Kidney epithelial cell (primary cell): ENCODE measurements around the gene CASP6. TPM values are rescaled to one million over a fixed set of nuclear protein-coding genes. Genes with fewer than 3 reads are reported as not detected.

Source experiments
- DNase-seq: peaks from one replicate; pipeline ENCODE4 v3.0.0-alpha.2; 2010; ENCODE audit warnings: low read depth
- H3K27me3 ChIP-seq: 2 replicates; pipeline ENCODE4 v1.6.0; 2011; ENCODE audit warnings: low read length; ENCODE audit not compliant: control insufficient read depth, insufficient read depth
- H3K36me3 ChIP-seq: 2 replicates; pipeline ENCODE4 v1.5.1; 2011; ENCODE audit warnings: low read length; ENCODE audit not compliant: control insufficient read depth, insufficient read depth
- H3K4me3 ChIP-seq: 2 replicates; pipeline ENCODE4 v1.5.1; 2011; ENCODE audit warnings: low read depth, mild to moderate bottlenecking, control low read depth, low read length
- CTCF ChIP-seq: IDR thresholded peaks from 2 replicates; pipeline ENCODE4 v1.5.1; 2011; ENCODE audit warnings: mild to moderate bottlenecking, moderate library complexity, low read length, control low read depth, inconsistent platforms; ENCODE audit not compliant: insufficient read depth, poor library complexity, severe bottlenecking
- total RNA-seq: library from RNA; depleted of rRNA; stranded (reverse); fragments of >200 nt; gene quantifications from 2 replicates; pipeline ENCODE4 v1.2.3, GENCODE V29; 2015

Gene CASP6
- total RNA-seq, 1 donor from 2014 or later: 53.6 TPM

GRCh38 chr4:109698656-109699055 is 4.6 kb downstream of the CASP6 start:
- Histone ChIP-seq H3K27me3 (no peaks in the 10 kb centered on the region), H3K4me3 (no peak overlapping the region), H3K36me3 (no peaks in the 10 kb centered on the region)
- TF ChIP-seq CTCF: no peak
- no peak for DNase-seq

DNA sequence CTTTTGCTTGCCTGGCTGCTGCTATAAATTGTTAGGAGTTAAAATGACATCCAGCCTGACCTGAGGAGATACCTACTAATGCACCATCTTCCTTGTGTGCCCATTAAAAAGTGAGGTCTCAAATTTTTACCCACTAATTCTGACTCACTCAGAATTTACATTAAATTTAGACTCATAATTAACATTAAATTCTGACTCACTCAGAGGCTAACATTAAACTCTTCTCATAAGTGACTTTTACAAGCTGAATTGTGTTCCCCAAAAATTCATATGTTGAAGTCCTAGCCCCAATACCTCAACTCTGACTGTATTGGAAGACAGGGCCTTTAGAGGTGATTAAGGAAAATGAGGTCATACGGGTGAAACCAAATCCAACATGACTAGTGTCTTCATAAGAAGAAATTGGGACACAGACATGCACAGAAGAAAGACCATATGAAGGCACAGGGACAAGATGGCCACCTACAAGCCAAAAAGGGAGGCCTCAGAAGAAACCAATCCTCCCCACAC is 11.8 kb downstream of the CASP6 start:
- no peak for TF ChIP-seq CTCF
- Histone ChIP-seq H3K36me3 (no peaks in the 10 kb centered on the region), H3K27me3 (no peaks in the 10 kb centered on the region), H3K4me3 (no peak overlapping the region)
- DNase-seq: no peak

- no peaks in the 10 kb centered on the region for H3K36me3 ChIP-seq
- no peak for TF ChIP-seq CTCF
- H3K4me3 ChIP-seq: no peak overlapping the region
These were observed 12.4 kb downstream of the CASP6 start for GRCh38 chr4:109690690-109691410.

GRCh38 chr4:109684727-109685126 is 18.5 kb downstream of the CASP6 start:
- no peaks in the 10 kb centered on the region for H3K36me3 ChIP-seq
- no peaks in the 10 kb centered on the region for H3K27me3 ChIP-seq
- DNase-seq: no peak
- no peak overlapping the region for H3K4me3 ChIP-seq
- TF ChIP-seq CTCF: no peak

More at GRCh38 chr4:109690690-109691410, 12.4 kb downstream of the CASP6 start:
- DNase-seq: no peak
- no peaks in the 10 kb centered on the region for H3K27me3 ChIP-seq

- Histone ChIP-seq H3K36me3 (no peaks in the 10 kb centered on the region), H3K27me3 (no peaks in the 10 kb centered on the region), H3K4me3 (no peak overlapping the region)
- TF ChIP-seq CTCF: no peak
- DNase-seq: no peak
These were observed 19.5 kb downstream of the CASP6 start for GRCh38 chr4:109683621-109684253.
